Upper lobe of left lung (tissue), 4 donors: ENCODE data around the gene ADCY5.

Experiments used
- CTCF ChIP-seq, 6 experiments: fragments of 450-650 bp in 4 of 6; fragments of 200-600 bp in 2 of 6; sonication (generic) in 2 of 6; IDR thresholded peaks; one replicate each; pipeline ENCODE4 v1.5.1; 2016 to 2019; ENCODE audit warnings: antibody characterized with exemption in 6 of 6
- EP300 ChIP-seq, 4 donors: sonication (generic); formaldehyde crosslinking; IDR thresholded peaks; one replicate each; pipeline ENCODE4 v1.5.1; 2017; ENCODE audit warnings: antibody characterized with exemption in 4 of 4, control low read depth in 2 of 4
- POLR2A ChIP-seq, 4 donors: fragments of 450-650 bp; IDR thresholded peaks; one replicate each; pipeline ENCODE4 v1.5.1; 2016 to 2017; ENCODE audit warnings: antibody characterized with exemption in 4 of 4, mild to moderate bottlenecking in 2 of 4
- POLR2AphosphoS5 ChIP-seq, 2 donors: sonication (generic); formaldehyde crosslinking; IDR thresholded peaks; one replicate each; pipeline ENCODE4 v1.5.1; 2017; ENCODE audit warnings: antibody characterized with exemption in 2 of 2

- TF ChIP-seq POLR2A (IDR thresholded peaks at IDR 0.05) (no peak), CTCF (IDR thresholded peaks at IDR 0.05) (no peak), EP300 (IDR thresholded peaks at IDR 0.05) (no peak), POLR2AphosphoS5 (IDR thresholded peaks at IDR 0.05) (no peak)
These were observed 165.8 kb downstream of the ADCY5 start for GRCh38 chr3:123283074-123283473.
